Measurements from ENCODE around the gene MARVELD3. TPM values are rescaled to one million over a fixed set of nuclear protein-coding genes. Genes with fewer than 3 reads are reported as not detected.

The MARVELD3 gene
- total and polyA plus RNA-seq, 2 of the 8 experiments (the other 6 are each of a cell fraction or from before 2014, with no cell fraction given): 18.0 to 34.8 TPM

- TF ChIP-seq CHD7 (IDR thresholded peaks at IDR 0.05; ENCODE audit: insufficient replicate concordance, low read length): no peak
- no peak for TF ChIP-seq E2F6 (IDR thresholded peaks at IDR 0.05)
- TF ChIP-seq SIN3A (conservative IDR thresholded peaks at IDR 0.05 in 1 of 2, IDR thresholded peaks at IDR 0.05 in 1 of 2; ENCODE audit: low read depth in 1 of 2, low read length in 2 of 2): no peak
- TF ChIP-seq ATF2 (IDR thresholded peaks at IDR 0.05; ENCODE audit: low read length): no peak
- TF ChIP-seq JUND (IDR thresholded peaks at IDR 0.05; ENCODE audit: low read length): no peak
- no peak for TF ChIP-seq POLR2AphosphoS5 (IDR thresholded peaks at IDR 0.05; ENCODE audit: low read depth, low read length)
- TF ChIP-seq SUZ12 (IDR thresholded peaks at IDR 0.05; ENCODE audit: low read length): no peak
- TF ChIP-seq KDM4A (IDR thresholded peaks at IDR 0.05; ENCODE audit: low read depth, low read length, severe bottlenecking): no peak
Observed at GRCh38 chr16:71669926-71670536, 44.0 kb downstream of the MARVELD3 start (continued).

Measured in H1 (cell line).